ENCODE measurements around the gene SRSF5.
A peak's percentile ranks its signal among the peaks of the same experiment; 100 is the strongest.
"Not testable (repeated sequence)": the region's sequence is repeated elsewhere in the genome, so short reads cannot be mapped to it uniquely, and the experiment has no call there.

SRSF5 gene

DNA sequence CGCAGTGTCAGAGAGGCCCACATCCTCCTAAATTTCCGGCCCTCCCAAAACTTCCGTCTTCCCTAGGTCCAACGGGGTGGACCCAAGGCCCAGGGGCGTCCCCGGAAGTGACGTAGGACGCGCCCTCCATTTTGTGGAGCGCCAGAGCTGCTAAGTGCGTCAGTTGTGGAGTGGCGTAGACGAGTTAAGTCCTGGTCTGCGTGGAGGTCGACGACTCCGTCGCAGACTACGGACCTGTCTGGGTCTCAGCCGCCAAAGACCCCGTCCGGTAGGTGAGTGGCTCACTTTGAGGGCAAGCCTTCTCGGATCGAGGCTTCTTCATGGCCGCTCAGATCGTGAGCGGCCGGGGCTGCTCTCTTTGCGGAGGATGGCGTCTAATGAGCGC is at the start of gene SRSF5:
Gene SRSF5 (plus strand): TSS at position 159 of the 385 bp plus-strand sequence. CDS start 1,015 bp downstream, outside the sequence.
- peak; percentile 82 for DNase-seq

- not testable (repeated sequence) for DNase-seq
Observed at GRCh38 chr14:69718614-69719013, 48.3 kb upstream of the SRSF5 start.

DNA sequence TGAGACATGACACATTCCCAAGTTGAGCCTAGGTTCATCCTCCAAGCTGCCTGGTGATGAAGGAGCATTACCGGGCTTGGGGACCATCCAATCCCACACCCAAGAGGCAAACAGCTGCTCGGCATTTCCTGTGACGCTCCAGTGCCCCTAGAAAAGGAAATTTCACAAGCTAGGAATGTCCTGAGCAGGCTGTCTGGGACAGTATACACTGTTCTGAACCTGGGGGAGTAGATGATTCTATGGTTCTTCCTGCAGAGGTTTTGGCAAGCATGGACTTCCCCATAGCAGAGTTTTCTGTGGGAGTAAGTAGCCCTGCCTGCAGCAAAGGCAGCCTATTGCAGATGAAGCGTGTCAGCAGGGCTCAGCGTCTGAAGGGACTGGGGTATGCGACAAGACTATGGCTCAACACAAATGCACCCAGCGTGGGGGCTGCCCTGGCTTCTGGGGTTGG is 47.4 kb upstream of the SRSF5 start:
- no peak for DNase-seq

DNA sequence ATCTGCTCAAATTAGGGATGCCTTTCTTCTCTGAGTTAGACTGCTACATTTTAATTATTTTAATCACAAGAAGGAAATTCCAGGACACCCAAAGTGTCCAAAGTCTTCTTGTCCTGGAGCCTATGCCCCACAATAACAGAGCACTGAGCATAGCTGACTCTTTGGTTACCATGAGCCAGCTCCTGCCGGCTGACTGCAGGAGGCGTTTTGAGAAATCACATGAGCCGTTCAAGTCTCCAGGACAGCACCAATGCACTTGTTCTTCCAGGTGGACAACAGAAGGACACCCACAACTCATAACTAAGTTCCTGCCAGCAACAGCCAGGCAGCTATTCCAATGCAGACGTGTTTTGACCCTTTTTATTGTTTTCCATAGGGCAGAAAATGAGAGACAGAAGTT is 46.0 kb upstream of the SRSF5 start:
- DNase-seq, result no peak

DNA sequence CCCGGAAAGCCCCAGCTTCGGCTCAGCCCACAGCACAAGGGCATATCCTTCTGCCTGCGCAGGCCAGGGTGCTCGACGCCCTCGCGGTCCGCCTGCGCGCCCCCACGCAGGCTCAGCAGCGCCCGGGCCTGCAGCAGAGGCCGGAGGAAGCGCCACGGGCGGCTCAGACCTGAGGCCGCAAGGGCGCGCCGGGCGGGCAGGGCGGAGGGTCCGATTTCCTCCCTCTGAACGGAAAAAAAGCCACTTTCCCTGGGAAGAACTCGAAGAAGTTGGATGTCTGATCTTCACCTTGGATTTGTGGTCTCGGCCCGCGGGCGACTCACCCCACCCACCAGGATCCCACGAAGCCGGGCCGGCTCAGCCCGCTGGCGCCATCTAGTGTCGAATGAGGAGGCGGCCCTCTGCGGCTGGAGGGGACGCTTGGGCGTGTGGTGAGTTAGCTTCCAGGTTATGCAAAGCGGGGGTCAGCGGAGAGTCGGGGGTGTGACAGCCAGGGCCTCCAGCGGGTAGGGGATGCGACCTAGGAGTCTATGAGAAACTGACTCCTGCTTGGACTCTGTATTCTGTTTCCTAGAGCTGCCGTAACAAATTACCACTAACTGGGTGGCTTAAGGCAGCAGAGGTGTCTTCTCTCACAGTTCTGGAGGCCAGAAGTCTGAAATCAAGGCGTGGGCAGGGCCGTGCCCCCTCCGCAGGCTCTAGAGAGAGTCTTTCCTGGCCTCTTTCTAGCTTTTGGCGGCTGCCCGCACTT is 40.0 kb upstream of the SRSF5 start:
- peak; percentile 71 for DNase-seq

GRCh38 chr14:69727860-69728259 is 39.1 kb upstream of the SRSF5 start:
- DNase-seq, result no peak

DNA sequence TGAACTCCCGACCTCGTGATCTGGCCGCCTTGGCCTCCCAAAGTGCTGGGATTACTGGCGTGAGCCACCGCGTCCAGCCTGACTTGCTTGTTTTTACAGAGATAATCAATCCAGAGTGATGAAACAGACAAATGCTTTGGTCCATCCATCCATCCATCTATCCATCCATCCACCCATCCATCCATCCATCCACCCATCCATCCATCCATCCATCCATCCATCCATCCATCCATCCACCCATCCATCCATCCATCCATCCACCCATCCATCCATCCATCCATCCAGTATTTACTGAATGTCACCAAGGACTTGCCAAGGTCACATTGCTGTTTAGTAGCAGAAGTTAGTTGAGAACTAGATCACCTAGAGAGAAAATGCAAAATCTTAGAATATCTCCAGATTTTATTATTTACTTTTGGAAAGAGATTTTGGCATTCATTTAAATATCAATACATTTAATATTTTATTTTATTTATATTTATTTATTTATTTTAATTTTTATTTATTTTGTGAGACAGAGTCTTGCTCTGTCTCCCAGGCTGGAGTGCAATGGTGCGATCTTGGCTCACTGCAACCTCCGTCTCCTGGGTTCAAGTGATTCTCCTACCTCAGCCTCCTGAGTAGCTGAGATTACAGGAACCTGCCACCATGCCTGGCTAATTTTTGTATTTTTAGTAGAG is 34.9 kb upstream of the SRSF5 start:
- not testable (repeated sequence) for DNase-seq

GRCh38 chr14:69736405-69736804 is 30.5 kb upstream of the SRSF5 start:
- DNase-seq, result not testable (repeated sequence)

DNA sequence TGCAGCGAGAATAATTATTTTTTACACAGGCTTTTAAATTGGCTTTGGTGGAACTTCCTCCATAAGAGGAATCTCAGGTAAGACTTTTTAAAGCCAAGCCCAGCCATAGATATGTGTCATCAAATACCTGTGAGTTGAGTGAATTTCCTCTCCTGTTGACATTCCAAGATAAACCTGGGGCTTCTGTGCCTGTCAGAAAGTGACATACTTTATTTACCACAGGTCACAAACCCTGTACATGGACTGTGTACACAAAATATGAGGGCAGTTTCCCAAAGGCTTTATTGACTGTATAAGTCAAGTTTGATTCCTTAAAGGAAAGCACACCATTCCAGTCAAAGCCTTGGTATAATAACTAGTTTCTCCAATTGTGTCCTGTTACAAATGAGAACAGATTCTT is 25.9 kb upstream of the SRSF5 start:
- DNase-seq, result no peak

DNA sequence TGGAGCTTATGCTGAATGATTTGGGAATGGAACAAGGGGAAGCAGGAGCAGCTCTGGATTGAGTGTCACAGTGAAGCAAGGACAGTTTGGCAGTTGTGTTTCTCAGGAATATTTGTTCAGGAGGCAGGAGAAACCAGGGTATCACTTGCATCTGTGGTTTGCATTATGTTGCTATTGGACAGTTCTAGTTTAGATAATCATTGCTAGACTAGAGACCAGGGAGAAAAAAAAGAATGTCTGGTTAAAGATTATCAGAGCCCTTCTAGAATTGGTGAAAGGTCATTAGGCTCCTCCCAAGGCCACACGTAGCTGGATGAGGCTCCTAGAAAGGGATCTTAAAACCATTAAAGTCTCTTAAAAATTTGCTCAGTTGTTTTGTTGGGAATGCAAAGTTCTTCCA is 17.0 kb upstream of the SRSF5 start:
- no peak for DNase-seq

- no peak for DNase-seq
Observed at GRCh38 chr14:69750495-69750894, 16.4 kb upstream of the SRSF5 start.

GRCh38 chr14:69752773-69753172 is 14.2 kb upstream of the SRSF5 start:
- no peak for DNase-seq

GRCh38 chr14:69753860-69754259 is 13.1 kb upstream of the SRSF5 start:
- DNase-seq, result no peak

GRCh38 chr14:69754487-69754886 is 12.5 kb upstream of the SRSF5 start:
- no peak for DNase-seq

DNA sequence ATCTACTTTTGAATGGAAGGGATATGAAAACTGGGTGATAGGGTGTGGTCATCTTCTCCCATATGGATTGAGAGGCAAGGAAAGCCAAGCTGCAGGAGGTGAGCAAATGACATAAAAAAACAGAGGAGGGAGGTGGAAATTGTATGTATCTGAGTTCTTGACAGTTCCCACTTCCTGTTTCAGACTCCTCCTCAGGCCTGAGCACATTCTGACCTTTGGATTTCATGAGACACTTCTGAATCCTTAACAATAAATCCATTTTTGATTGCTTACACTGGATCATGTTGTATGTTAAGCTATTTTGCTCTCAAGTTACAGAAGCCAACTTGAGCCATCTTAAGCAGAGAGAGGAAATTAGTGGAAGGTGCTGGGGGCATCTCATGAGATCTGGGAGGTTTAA is 11.6 kb upstream of the SRSF5 start:
- DNase-seq, result no peak

- no peak for DNase-seq
Observed at GRCh38 chr14:69755784-69756183, 11.2 kb upstream of the SRSF5 start.

- DNase-seq, result no peak
Observed at GRCh38 chr14:69756298-69756697, 10.6 kb upstream of the SRSF5 start.

DNA sequence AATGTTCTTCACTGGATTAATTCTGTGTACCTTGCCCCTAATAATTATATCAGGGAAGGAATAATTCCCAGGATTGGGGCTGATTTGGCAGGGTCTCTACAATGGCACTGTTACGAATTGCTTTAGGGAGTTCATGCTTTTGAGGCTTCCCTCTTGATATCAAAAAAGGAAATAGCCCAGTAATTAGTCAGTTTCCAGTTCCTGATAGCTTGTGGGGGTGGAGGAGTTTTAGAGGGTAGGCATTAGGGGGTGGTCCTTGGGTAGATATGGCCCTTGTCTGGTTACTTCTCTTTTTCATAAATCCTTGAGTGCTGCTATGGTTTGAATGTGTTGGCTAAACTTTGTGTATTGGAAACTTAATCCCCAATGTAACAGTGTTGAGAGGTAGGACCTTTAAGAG is 6.1 kb upstream of the SRSF5 start:
- no peak for DNase-seq

GRCh38 chr14:69763761-69764510 is 3.0 kb upstream of the SRSF5 start:
- peak; percentile 19 for DNase-seq

- peak; percentile 59 for DNase-seq
Observed at GRCh38 chr14:69767369-69767999, 542 bp downstream of the SRSF5 start.

DNA sequence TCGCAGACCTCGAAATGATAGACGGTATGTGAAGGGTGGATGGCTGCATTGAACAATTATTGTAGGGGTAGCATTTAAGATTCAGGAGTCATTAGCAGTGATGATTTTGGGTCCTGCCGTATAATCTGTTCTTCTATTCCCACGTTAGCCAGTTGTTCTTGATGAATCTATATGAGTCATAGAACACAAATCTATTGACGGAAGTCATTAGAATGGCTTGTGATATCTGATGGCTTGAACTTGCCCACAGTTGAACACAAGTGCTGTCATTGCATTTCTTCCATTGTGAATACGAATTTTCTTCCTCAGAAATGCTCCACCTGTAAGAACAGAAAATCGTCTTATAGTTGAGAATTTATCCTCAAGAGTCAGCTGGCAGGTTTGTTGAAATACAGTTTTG is 1.9 kb downstream of the SRSF5 start:
- no peak for DNase-seq

- DNase-seq, result no peak
Observed at GRCh38 chr14:69769623-69770022, 2.7 kb downstream of the SRSF5 start.

- no peak for DNase-seq
Observed at GRCh38 chr14:69770559-69770958, 3.6 kb downstream of the SRSF5 start.
